Panc1 (cell line): ENCODE data around the gene TM4SF5.

Source experiments
- CTCF ChIP-seq: fragments of 450-650 bp; IDR thresholded peaks from 2 replicates; pipeline ENCODE4 v1.5.1; 2017; ENCODE audit warnings: mild to moderate bottlenecking
- SIN3A ChIP-seq: IDR thresholded peaks from 2 replicates; pipeline ENCODE4 v1.6.1; 2012; ENCODE audit warnings: low read depth, mild to moderate bottlenecking, low read length, moderate library complexity, borderline replicate concordance; ENCODE audit not compliant: insufficient read depth

GRCh38 chr17:4739122-4740024 lies 32.3 kb upstream of the TM4SF5 start, which contains the start of the genes CXCL16 and ZMYND15:
- 0 out of 2 replicates have a peak, but pooled peaks have one; percentile 33 for TF ChIP-seq SIN3A
- no peak for TF ChIP-seq CTCF
